Spleen (tissue), 11 donors: Measurements from ENCODE around the gene DRD3. TPM values are rescaled to one million over a fixed set of nuclear protein-coding genes. Genes with fewer than 3 reads are reported as not detected.

Source experiments
- DNase-seq: peaks from one replicate; pipeline ENCODE4 v3.0.0-alpha.2; 2020
- H3K27ac ChIP-seq, 8 donors: fragments of 200-600 bp; sonication (generic) in 7 of 8; 1 replicate in 4 of 8; 2 replicates in 4 of 8; pipeline versions ENCODE4 v1.5.0 to v1.8.0; 2016 to 2021; ENCODE audit warnings: inconsistent platforms in 4 of 8, mild to moderate bottlenecking in 4 of 8, moderate library complexity in 1 of 8
- H3K27me3 ChIP-seq, 7 donors: fragments of 200-600 bp; sonication (generic) in 6 of 7; replicated peaks in 1 of 7; 1 replicate in 4 of 7; 2 replicates in 3 of 7; pipeline versions ENCODE4 v1.5.0 to v1.8.0; 2016 to 2021; ENCODE audit warnings: inconsistent platforms in 3 of 7, mild to moderate bottlenecking in 1 of 7
- H3K36me3 ChIP-seq, 6 donors: fragments of 200-600 bp; sonication (generic) in 5 of 6; 1 replicate in 4 of 6; 2 replicates in 2 of 6; pipeline versions ENCODE4 v1.5.0 to v1.8.0; 2016 to 2021; ENCODE audit warnings: inconsistent platforms in 2 of 6
- H3K4me1 ChIP-seq, 6 donors: fragments of 200-600 bp; sonication (generic) in 5 of 6; 1 replicate in 3 of 6; 2 replicates in 3 of 6; pipeline versions ENCODE4 v1.5.0 to v1.8.0; 2016 to 2021; ENCODE audit warnings: inconsistent platforms in 3 of 6
- H3K4me3 ChIP-seq, 8 donors: fragments of 200-600 bp; sonication (generic) in 7 of 8; 1 replicate in 4 of 8; 2 replicates in 4 of 8; pipeline versions ENCODE4 v1.5.0 to v1.8.0; 2016 to 2021; ENCODE audit warnings: inconsistent platforms in 4 of 8, mild to moderate bottlenecking in 4 of 8, moderate library complexity in 2 of 8
- H3K9me3 ChIP-seq, 8 donors: fragments of 200-600 bp; sonication (generic) in 7 of 8; 1 replicate in 4 of 8; 2 replicates in 4 of 8; pipeline versions ENCODE4 v1.5.0 to v1.8.0; 2016 to 2021; ENCODE audit warnings: inconsistent platforms in 4 of 8
- POLR2A ChIP-seq, 3 donors: fragments of 450-650 bp; IDR thresholded peaks; one replicate each; pipeline ENCODE4 v1.5.1; 2017; ENCODE audit warnings: antibody characterized with exemption in 3 of 3, mild to moderate bottlenecking in 1 of 3
- POLR2AphosphoS5 ChIP-seq, 3 donors: sonication (generic); formaldehyde crosslinking; IDR thresholded peaks; one replicate each; pipeline ENCODE4 v1.5.1; 2017; ENCODE audit warnings: antibody characterized with exemption in 3 of 3
- WGBS, 5 donors: extraction: QIAGEN DNeasy Blood & Tissue Kit in 3 of 5; methylation state at CpG; one replicate each; pipeline versions ENCODE4 v1.1.5 to v1.1.7; 2013 to 2018; 5-methylcytosine and 5-hydroxymethylcytosine counted together
- intact Hi-C: fragments of 100-400 bp; cut with DNase I; formaldehyde crosslinking; loops from one replicate; pipeline ENCODE4 v1.15.0; 2023; ENCODE audit warnings: low total_unique reads
- polyA plus RNA-seq, 3 donors: library from polyadenylated mRNA; stranded (reverse); fragments of 200-250 nt; gene quantifications; one replicate each; pipeline ENCODE4 v1.2.1, GENCODE V29; 2013
- total RNA-seq, 7 donors: library from RNA; depleted of rRNA in 3 of 7; stranded (reverse); fragments of >200 nt in 3 of 7; fragmentation: NEBNext Ultra II Directional in 4 of 7; extraction: Animal tissue kit (Norgen Biotek cat#: 25700) in 4 of 7; gene quantifications; one replicate each; pipeline versions ENCODE4 v1.1.0 to v1.2.1, GENCODE V29; 2016 to 2021
- TF ChIP-seq, protein P1 (sequence below), 11 experiments: fragments of 200-600 bp in 7 of 11; fragments of 450-650 bp in 4 of 11; sonication (generic) in 4 of 11; IDR thresholded peaks in 8 of 11; conservative IDR thresholded peaks in 3 of 11; 1 replicate in 7 of 11; 2 replicates in 4 of 11; pipeline versions ENCODE4 v1.4.0 to v1.8.0; 2016 to 2021; ENCODE audit warnings: antibody characterized with exemption in 11 of 11, inconsistent platforms in 4 of 11, mild to moderate bottlenecking in 1 of 11
- donor health status: healthy with polysubstance abuse.
- donor health status: DM: no; HTN: no; CAD: no; lungs with moderate emphysema.
- donor health status: DM: no; HTN: no; CAD: no.
- donor health status: Bipolar disorder and iron deficiency.
- donor health status: healthy.
- donor health status: DM: no; HTN: no; CAD: no.
- donor health status: DM: yes; HTN: yes; CAD: no.

Gene DRD3
- total and polyA plus RNA-seq, 10 donors = 0.30 TPM; not detected in 9

DNA sequence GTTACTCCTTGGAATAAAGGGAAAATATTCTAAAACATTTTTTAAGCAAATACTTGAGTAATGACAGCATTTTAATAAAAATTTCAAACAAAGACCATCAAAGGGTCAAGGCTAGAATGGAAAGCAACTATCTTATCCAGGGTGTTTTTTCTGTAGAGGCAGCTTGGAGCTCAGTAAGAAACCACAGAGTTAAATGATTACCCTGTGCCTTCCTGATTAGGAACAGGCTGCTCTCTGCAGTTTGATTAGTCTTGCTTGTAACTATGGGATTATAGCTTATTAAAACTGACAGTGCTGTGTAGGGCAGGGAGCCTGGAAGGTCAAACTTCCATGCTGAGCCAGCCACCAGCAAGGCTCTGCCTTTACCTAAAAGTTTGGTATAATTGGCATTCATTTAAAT is 89.2 kb downstream of the DRD3 start:
- no peaks in the 10 kb centered on the region for H3K9me3 ChIP-seq

DNA sequence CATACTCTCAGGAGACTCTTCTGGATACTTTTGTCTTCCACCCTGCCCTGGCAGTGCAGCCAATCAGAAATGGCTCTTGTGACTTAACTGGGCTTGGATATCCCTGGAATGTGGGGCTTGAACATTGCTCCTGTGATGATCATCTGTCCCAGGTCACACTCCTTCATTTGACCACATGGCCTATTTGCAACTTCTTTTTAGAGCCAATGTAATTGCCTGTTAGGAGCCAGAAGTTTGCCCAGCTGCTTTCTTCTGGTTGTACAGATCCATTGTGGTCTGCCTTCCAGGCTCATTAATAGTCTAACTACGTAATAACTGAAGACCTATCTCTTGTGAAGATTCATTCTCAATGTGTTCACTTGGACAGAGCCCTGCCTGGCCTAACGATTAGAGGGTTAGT is 92.5 kb downstream of the DRD3 start:
- TF ChIP-seq POLR2AphosphoS5 (IDR thresholded peaks at IDR 0.05) = no peak
- no peak for TF ChIP-seq POLR2A (IDR thresholded peaks at IDR 0.05)
- TF ChIP-seq, protein P1, sequence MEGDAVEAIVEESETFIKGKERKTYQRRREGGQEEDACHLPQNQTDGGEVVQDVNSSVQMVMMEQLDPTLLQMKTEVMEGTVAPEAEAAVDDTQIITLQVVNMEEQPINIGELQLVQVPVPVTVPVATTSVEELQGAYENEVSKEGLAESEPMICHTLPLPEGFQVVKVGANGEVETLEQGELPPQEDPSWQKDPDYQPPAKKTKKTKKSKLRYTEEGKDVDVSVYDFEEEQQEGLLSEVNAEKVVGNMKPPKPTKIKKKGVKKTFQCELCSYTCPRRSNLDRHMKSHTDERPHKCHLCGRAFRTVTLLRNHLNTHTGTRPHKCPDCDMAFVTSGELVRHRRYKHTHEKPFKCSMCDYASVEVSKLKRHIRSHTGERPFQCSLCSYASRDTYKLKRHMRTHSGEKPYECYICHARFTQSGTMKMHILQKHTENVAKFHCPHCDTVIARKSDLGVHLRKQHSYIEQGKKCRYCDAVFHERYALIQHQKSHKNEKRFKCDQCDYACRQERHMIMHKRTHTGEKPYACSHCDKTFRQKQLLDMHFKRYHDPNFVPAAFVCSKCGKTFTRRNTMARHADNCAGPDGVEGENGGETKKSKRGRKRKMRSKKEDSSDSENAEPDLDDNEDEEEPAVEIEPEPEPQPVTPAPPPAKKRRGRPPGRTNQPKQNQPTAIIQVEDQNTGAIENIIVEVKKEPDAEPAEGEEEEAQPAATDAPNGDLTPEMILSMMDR (IDR thresholded peaks at IDR 0.05 in 8 of 11, conservative IDR thresholded peaks at IDR 0.05 in 3 of 11) = no peak
- intact Hi-C loops = no loop called here
- Histone ChIP-seq H3K27me3 (no peaks in the 10 kb centered on the region), H3K4me3 (no peak overlapping the region), H3K36me3 (peaks cover 0 to 73% (median 45%) of the 10 kb centered on the region in 6 donors), H3K9me3 (no peaks in the 10 kb centered on the region), H3K27ac (no peak overlapping the region), H3K4me1 (no peaks in the 10 kb centered on the region)
- WGBS, 5 donors = 91 to 93% (median 93%) methylated on average over 2 of the region's 2 CpGs
- DNase-seq = no peak

More for the DNA sequence above, 89.2 kb downstream of the DRD3 start:
- DNase-seq = no peak
- TF ChIP-seq POLR2A (IDR thresholded peaks at IDR 0.05) = no peak
- TF ChIP-seq, protein P1 (IDR thresholded peaks at IDR 0.05 in 8 of 11, conservative IDR thresholded peaks at IDR 0.05 in 3 of 11) = no peak
- TF ChIP-seq POLR2AphosphoS5 (IDR thresholded peaks at IDR 0.05) = no peak
- Histone ChIP-seq H3K4me3 (no peak overlapping the region), H3K36me3 (peaks cover 0 to 40% (median 32%) of the 10 kb centered on the region in 6 donors), H3K4me1 (peaks cover 0 to 18% (median 7%) of the 10 kb centered on the region in 6 donors), H3K27me3 (no peaks in the 10 kb centered on the region), H3K27ac (no peak overlapping the region)
- intact Hi-C loops = no loop called here

DNA sequence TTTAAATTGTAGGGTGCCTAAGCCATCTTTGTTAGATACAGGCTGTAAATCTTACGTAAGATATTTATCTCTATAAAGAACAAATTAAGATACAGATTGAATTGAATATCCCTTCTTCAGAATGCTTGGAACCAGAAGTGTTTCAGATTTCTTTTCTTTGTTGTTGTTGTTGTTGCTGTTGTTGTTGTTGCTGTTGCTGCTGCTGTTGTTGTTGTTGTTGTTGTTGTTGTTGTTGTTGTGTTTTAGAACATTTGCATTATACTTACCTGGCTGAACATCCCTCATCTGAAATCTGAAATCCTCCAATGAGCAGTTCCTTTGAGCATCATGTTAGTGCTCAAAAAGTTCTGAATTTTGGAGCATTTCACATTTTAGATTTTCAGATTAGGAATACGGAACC is 95.7 kb downstream of the DRD3 start:
- intact Hi-C loops = no loop called here
- H3K27me3 ChIP-seq = no peaks in the 10 kb centered on the region
- 89 to 100% (median 97%) methylated on average over 2 of the region's 2 CpGs for WGBS, 5 donors
- no peaks in the 10 kb centered on the region for H3K9me3 ChIP-seq
- no peak overlapping the region for H3K27ac ChIP-seq
- DNase-seq = no peak
- no peak overlapping the region for H3K4me3 ChIP-seq
- peaks cover 0 to 6% (median 0%) of the 10 kb centered on the region in 6 donors for H3K4me1 ChIP-seq
- TF ChIP-seq POLR2A (IDR thresholded peaks at IDR 0.05) = no peak
- H3K36me3 ChIP-seq = peaks cover 0 to 100% (median 69%) of the 10 kb centered on the region in 6 donors

DNA sequence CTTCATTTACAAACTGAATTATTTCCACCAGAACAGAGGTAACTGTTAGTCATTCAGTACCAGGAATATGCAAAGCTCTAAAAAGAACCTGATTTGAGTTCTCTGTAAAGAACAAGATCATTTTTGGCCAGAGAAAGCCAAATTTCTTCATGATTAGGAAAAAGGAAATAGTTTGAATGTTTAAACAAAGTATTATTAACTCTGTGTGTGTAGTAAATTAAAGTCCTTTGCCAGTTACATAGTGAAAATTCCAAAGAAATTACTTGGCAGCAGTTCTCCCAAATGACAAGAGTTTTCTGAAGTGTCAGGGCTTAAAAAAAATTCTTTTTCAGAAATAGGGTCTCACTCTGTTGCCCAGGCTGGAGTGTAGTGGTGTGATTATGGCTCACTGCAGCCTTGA is 97.8 kb downstream of the DRD3 start:
- no peak for TF ChIP-seq POLR2A (IDR thresholded peaks at IDR 0.05)
- TF ChIP-seq, protein P1 (IDR thresholded peaks at IDR 0.05 in 8 of 11, conservative IDR thresholded peaks at IDR 0.05 in 3 of 11) = no peak
- TF ChIP-seq POLR2AphosphoS5 (IDR thresholded peaks at IDR 0.05) = no peak
- DNase-seq = no peak
- Histone ChIP-seq H3K27ac (peak overlapping the region in 2 of 8 donors; percentile 31 to 65), H3K4me1 (peaks cover 0 to 6% (median 0%) of the 10 kb centered on the region in 6 donors), H3K4me3 (peak overlapping the region in 2 of 8 donors; percentile 17 to 43), H3K27me3 (no peaks in the 10 kb centered on the region), H3K36me3 (peaks cover 0 to 100% (median 69%) of the 10 kb centered on the region in 6 donors), H3K9me3 (no peaks in the 10 kb centered on the region)
- intact Hi-C loops = no loop called here

DNA sequence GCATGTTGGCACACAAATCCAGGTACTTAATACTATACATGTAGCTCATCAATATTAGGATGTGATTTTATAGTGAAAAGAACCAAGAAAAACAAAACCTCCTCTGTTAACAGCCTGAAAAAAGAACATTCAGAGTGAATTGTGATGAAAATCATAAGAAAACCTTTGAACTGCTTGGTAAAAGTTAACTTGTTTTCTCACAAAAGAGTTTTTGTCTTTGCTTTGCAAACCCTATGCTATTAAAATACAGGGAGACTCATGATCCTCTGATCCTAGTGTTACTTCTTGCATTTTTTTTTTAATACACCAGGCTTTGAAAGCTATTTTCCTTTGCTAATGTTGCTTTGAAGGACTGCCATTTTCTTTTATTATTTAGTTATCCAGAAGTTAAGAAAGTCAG is 98.7 kb downstream of the DRD3 start:
- DNase-seq = no peak
- intact Hi-C loops = no loop called here
- TF ChIP-seq, protein P1 (IDR thresholded peaks at IDR 0.05 in 8 of 11, conservative IDR thresholded peaks at IDR 0.05 in 3 of 11) = no peak
- TF ChIP-seq POLR2AphosphoS5 (IDR thresholded peaks at IDR 0.05) (no peak), POLR2A (IDR thresholded peaks at IDR 0.05) (no peak)
- peak overlapping the region in 7 of 8 donors; percentile 2 to 65 (median 43) for H3K27ac ChIP-seq
- H3K4me1 ChIP-seq = peaks cover 0 to 6% (median 0%) of the 10 kb centered on the region in 6 donors
- H3K4me3 ChIP-seq = peak overlapping the region in 5 of 8 donors; percentile 2 to 43 (median 15)
- no peaks in the 10 kb centered on the region for H3K27me3 ChIP-seq
- H3K36me3 ChIP-seq = peaks cover 0 to 100% (median 67%) of the 10 kb centered on the region in 6 donors
- H3K9me3 ChIP-seq = no peaks in the 10 kb centered on the region
